Subcutaneous abdominal adipose tissue (tissue), 5 donors: ENCODE measurements around the gene MYH14.
"Not testable (repeated sequence)": the region's sequence is repeated elsewhere in the genome, so short reads cannot be mapped to it uniquely, and the experiment has no call there.

ENCODE experiments used
- H3K27ac ChIP-seq: one replicate; pipeline ENCODE4 v1.7.0; 2013; ENCODE audit warnings: low read depth, mild to moderate bottlenecking, inconsistent platforms, low read length, moderate library complexity
- H3K27me3 ChIP-seq, 5 donors: one replicate each; pipeline ENCODE4 v1.7.0; 2013; ENCODE audit warnings: low read length in 5 of 5, inconsistent platforms in 1 of 5; ENCODE audit not compliant: control insufficient read depth in 5 of 5, insufficient read depth in 4 of 5
- H3K36me3 ChIP-seq, 5 donors: one replicate each; pipeline ENCODE4 v1.7.0; 2013; ENCODE audit warnings: low read length in 5 of 5; ENCODE audit not compliant: control insufficient read depth in 5 of 5, insufficient read depth in 5 of 5
- H3K4me1 ChIP-seq, 5 donors: one replicate each; pipeline ENCODE4 v1.7.0; 2013; ENCODE audit warnings: low read length in 5 of 5, mild to moderate bottlenecking in 3 of 5, moderate library complexity in 1 of 5; ENCODE audit not compliant: control insufficient read depth in 5 of 5, insufficient read depth in 5 of 5
- H3K4me3 ChIP-seq, 5 donors: one replicate each; pipeline ENCODE4 v1.7.0; 2013; ENCODE audit warnings: low read length in 5 of 5, low read depth in 1 of 5
- H3K9ac ChIP-seq, 5 donors: one replicate each; pipeline ENCODE4 v1.7.0; 2013; ENCODE audit warnings: low read length in 5 of 5, mild to moderate bottlenecking in 4 of 5, moderate library complexity in 3 of 5
- H3K9me3 ChIP-seq, 5 donors: one replicate each; pipeline ENCODE4 v1.7.0; 2013; ENCODE audit warnings: low read length in 5 of 5; ENCODE audit not compliant: control insufficient read depth in 5 of 5
- donor health status: healthy.
- donor health status: healthy.
- donor health status: healthy.
- donor health status: healthy.
- donor health status: healthy.

Gene MYH14

GRCh38 chr19:50347089-50347581 is 143.7 kb downstream of the MYH14 start:
- Histone ChIP-seq H3K27me3 (peaks cover 0 to 12% (median 0%) of the 10 kb centered on the region in 5 donors), H3K4me1 (peaks cover 0 to 10% (median 0%) of the 10 kb centered on the region in 5 donors)
- not testable (repeated sequence) for H3K9me3 ChIP-seq, H3K36me3 ChIP-seq, H3K27ac ChIP-seq, H3K4me3 ChIP-seq, H3K9ac ChIP-seq

GRCh38 chr19:50349277-50350057 is 146.0 kb downstream of the MYH14 start:
- Histone ChIP-seq H3K9me3 (peaks cover 2 to 8% (median 6%) of the 10 kb centered on the region in 5 donors), H3K4me1 (peaks cover 0 to 3% (median 0%) of the 10 kb centered on the region in 5 donors), H3K4me3 (no peak overlapping the region), H3K9ac (no peak overlapping the region), H3K27ac (no peak overlapping the region), H3K36me3 (no peaks in the 10 kb centered on the region), H3K27me3 (peaks cover 0 to 12% (median 0%) of the 10 kb centered on the region in 5 donors)

- H3K27me3 ChIP-seq: peaks cover 0 to 12% (median 0%) of the 10 kb centered on the region in 5 donors
- no peak overlapping the region for H3K4me3 ChIP-seq
- peaks cover 0 to 2% (median 2%) of the 10 kb centered on the region in 5 donors for H3K4me1 ChIP-seq
- no peak overlapping the region for H3K27ac ChIP-seq
- no peaks in the 10 kb centered on the region for H3K9me3 ChIP-seq
- H3K9ac ChIP-seq: no peak overlapping the region
- no peaks in the 10 kb centered on the region for H3K36me3 ChIP-seq
Observed at GRCh38 chr19:50352242-50352641, 148.8 kb downstream of the MYH14 start.

- not testable (repeated sequence) for H3K9me3 ChIP-seq, H3K4me3 ChIP-seq, H3K27ac ChIP-seq, H3K36me3 ChIP-seq, H3K9ac ChIP-seq
- peaks cover 0 to 14% (median 13%) of the 10 kb centered on the region in 5 donors for H3K4me1 ChIP-seq
- H3K27me3 ChIP-seq: peaks cover 0 to 12% (median 0%) of the 10 kb centered on the region in 5 donors
Observed at GRCh38 chr19:50353487-50353880, 150.1 kb downstream of the MYH14 start.

GRCh38 chr19:50356691-50357177 is 153.3 kb downstream of the MYH14 start:
- H3K9ac ChIP-seq: no peak overlapping the region

GRCh38 chr19:50357178-50358100 is 154.0 kb downstream of the MYH14 start:
- Histone ChIP-seq H3K36me3 (no peaks in the 10 kb centered on the region), H3K27ac (peak overlapping the region; percentile 57), H3K4me3 (peak overlapping the region; percentile 68 to 88 (median 72)), H3K27me3 (no peaks in the 10 kb centered on the region), H3K4me1 (peaks cover 0 to 20% (median 17%) of the 10 kb centered on the region in 5 donors), H3K9me3 (no peaks in the 10 kb centered on the region), H3K9ac (peak overlapping the region; percentile 56 to 79 (median 74))

More at GRCh38 chr19:50356691-50357177, 153.3 kb downstream of the MYH14 start:
- Histone ChIP-seq H3K27ac (no peak overlapping the region), H3K4me1 (peaks cover 0 to 20% (median 17%) of the 10 kb centered on the region in 5 donors), H3K27me3 (peaks cover 0 to 4% (median 0%) of the 10 kb centered on the region in 5 donors), H3K36me3 (no peaks in the 10 kb centered on the region), H3K9me3 (no peaks in the 10 kb centered on the region), H3K4me3 (peak overlapping the region in 3 of 5 donors; percentile 69 to 88 (median 72))

GRCh38 chr19:50358483-50359327 is 155.3 kb downstream of the MYH14 start:
- Histone ChIP-seq H3K4me3 (peak overlapping the region; percentile 64 to 79 (median 72)), H3K4me1 (peaks cover 0 to 20% (median 17%) of the 10 kb centered on the region in 5 donors), H3K36me3 (no peaks in the 10 kb centered on the region), H3K9ac (peak overlapping the region in 2 of 5 donors; percentile 48 to 69), H3K27ac (no peak overlapping the region), H3K27me3 (no peaks in the 10 kb centered on the region), H3K9me3 (no peaks in the 10 kb centered on the region)

GRCh38 chr19:50359328-50359818 is 156.0 kb downstream of the MYH14 start:
- no peaks in the 10 kb centered on the region for H3K36me3 ChIP-seq
- no peaks in the 10 kb centered on the region for H3K27me3 ChIP-seq
- H3K9me3 ChIP-seq: no peaks in the 10 kb centered on the region
- peaks cover 0 to 20% (median 17%) of the 10 kb centered on the region in 5 donors for H3K4me1 ChIP-seq
- H3K9ac ChIP-seq: no peak overlapping the region
- peak overlapping the region in 1 of 5 donors; percentile 72 for H3K4me3 ChIP-seq
- no peak overlapping the region for H3K27ac ChIP-seq
